ENCODE results near the gene DOCK7. TPM values are rescaled to one million over a fixed set of nuclear protein-coding genes. Genes with fewer than 3 reads are reported as not detected.
A peak's percentile ranks its signal among the peaks of the same experiment; 100 is the strongest.
"Not testable (repeated sequence)": the region's sequence is repeated elsewhere in the genome, so short reads cannot be mapped to it uniquely, and the experiment has no call there.

The DOCK7 gene, protein sequence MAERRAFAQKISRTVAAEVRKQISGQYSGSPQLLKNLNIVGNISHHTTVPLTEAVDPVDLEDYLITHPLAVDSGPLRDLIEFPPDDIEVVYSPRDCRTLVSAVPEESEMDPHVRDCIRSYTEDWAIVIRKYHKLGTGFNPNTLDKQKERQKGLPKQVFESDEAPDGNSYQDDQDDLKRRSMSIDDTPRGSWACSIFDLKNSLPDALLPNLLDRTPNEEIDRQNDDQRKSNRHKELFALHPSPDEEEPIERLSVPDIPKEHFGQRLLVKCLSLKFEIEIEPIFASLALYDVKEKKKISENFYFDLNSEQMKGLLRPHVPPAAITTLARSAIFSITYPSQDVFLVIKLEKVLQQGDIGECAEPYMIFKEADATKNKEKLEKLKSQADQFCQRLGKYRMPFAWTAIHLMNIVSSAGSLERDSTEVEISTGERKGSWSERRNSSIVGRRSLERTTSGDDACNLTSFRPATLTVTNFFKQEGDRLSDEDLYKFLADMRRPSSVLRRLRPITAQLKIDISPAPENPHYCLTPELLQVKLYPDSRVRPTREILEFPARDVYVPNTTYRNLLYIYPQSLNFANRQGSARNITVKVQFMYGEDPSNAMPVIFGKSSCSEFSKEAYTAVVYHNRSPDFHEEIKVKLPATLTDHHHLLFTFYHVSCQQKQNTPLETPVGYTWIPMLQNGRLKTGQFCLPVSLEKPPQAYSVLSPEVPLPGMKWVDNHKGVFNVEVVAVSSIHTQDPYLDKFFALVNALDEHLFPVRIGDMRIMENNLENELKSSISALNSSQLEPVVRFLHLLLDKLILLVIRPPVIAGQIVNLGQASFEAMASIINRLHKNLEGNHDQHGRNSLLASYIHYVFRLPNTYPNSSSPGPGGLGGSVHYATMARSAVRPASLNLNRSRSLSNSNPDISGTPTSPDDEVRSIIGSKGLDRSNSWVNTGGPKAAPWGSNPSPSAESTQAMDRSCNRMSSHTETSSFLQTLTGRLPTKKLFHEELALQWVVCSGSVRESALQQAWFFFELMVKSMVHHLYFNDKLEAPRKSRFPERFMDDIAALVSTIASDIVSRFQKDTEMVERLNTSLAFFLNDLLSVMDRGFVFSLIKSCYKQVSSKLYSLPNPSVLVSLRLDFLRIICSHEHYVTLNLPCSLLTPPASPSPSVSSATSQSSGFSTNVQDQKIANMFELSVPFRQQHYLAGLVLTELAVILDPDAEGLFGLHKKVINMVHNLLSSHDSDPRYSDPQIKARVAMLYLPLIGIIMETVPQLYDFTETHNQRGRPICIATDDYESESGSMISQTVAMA (N-terminal part only)
- total RNA-seq: 17.8 and 18.0 TPM in 2 replicates

- no peaks in the 10 kb centered on the region for H3K9me3 Mint-ChIP-seq
- peaks cover 3% of the 10 kb centered on the region for H3K27me3 Mint-ChIP-seq
- peaks cover 1% of the 10 kb centered on the region for H3K36me3 Mint-ChIP-seq (ENCODE audit: low read depth)
- peak; percentile 88 for DNase-seq
- H3K4me1 Mint-ChIP-seq: peaks cover 21% of the 10 kb centered on the region
- H3K4me3 Mint-ChIP-seq: peak within 1 kb of the TSS; percentile 91
- intact Hi-C loops (cut with micrococcal nuclease): loop anchor here (5.0 to 10.0 kb wide), 2 partner anchors 63 to 94 kb away; partner anchors contain the start of gene ATG4C
- peak within 1 kb of the TSS; percentile 85 for H3K27ac Mint-ChIP-seq
These were observed at the start of gene DOCK7 for GRCh38 chr1:62687903-62688686. Gene DOCK7 (minus strand): TSS chr1:62688386. CDS start chr1:62688264, 122 bp downstream.

DNA sequence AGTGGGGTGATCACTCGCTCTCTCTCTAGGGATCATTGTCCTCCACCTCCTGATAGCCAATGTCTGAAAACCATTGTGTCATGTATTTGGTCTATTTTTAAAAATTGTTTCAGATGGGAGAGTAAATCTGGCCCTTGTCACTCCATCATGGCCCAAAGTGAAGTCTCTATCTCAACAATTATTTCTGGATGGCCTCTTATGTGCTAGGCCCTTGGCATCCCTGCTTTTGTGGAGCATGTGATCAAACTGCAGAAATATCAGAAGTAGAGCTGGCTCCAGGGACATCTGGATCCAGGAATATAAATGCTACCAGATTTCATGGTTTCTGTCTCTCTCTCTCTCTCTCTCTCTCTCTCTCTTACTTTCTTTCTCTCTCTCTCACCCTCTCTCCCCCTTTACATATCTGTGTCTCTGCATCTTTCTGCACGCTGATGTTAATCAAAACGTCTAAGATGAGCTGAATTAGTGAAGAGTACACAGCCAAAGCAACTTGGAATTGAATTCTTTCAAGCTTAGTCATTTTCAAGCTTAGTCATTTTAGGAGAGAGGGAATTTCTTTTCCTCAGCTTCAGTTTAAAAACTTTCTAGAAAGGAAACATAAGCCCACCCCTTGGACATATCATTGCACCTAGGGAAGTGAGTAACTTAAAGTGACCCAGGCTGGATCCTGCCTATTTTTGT, 47.4 kb upstream of the DOCK7 start:
- H3K4me3 Mint-ChIP-seq: no peak overlapping the region
- DNase-seq: no peak
- no peak overlapping the region for H3K27ac Mint-ChIP-seq
- intact Hi-C loops (cut with micrococcal nuclease): no loop called here
- H3K27me3 Mint-ChIP-seq: peaks cover 11% of the 10 kb centered on the region
- no peaks in the 10 kb centered on the region for H3K36me3 Mint-ChIP-seq (ENCODE audit: low read depth)
- no peaks in the 10 kb centered on the region for H3K9me3 Mint-ChIP-seq
- peaks cover under 1% of the 10 kb centered on the region for H3K4me1 Mint-ChIP-seq

DNA sequence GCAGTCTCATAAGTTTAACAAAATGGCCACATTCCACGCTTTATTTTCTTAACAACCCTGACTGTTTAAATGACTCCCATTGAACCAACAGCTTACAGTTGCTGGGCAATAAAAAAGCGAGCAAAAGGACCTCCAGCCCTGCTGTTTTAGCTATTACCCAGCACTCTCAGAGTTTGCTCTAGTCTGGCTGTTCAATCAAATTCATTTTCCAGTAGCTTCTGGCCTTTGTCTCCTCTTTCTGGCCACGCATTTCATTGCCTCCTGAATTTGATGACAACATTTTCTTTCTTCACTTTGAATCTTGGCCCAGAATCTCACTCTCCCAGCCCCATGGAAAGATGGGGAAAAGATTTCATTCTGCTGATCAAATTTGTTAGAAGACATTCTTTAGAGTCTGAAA, 44.1 kb upstream of the DOCK7 start:
- H3K36me3 Mint-ChIP-seq (ENCODE audit: low read depth): no peaks in the 10 kb centered on the region
- H3K4me1 Mint-ChIP-seq: no peaks in the 10 kb centered on the region
- no peak overlapping the region for H3K27ac Mint-ChIP-seq
- H3K27me3 Mint-ChIP-seq: peaks cover 13% of the 10 kb centered on the region
- intact Hi-C loops (cut with micrococcal nuclease): no loop called here
- H3K4me3 Mint-ChIP-seq: no peak overlapping the region
- no peaks in the 10 kb centered on the region for H3K9me3 Mint-ChIP-seq
- no peak for DNase-seq

GRCh38 chr1:62728963-62729362, 40.8 kb upstream of the DOCK7 start:
- Mint-ChIP-seq H3K4me1 (peaks cover 6% of the 10 kb centered on the region), H3K36me3 (ENCODE audit: low read depth) (no peaks in the 10 kb centered on the region), H3K9me3 (no peaks in the 10 kb centered on the region), H3K27ac (no peak overlapping the region), H3K4me3 (no peak overlapping the region), H3K27me3 (peaks cover 12% of the 10 kb centered on the region)
- intact Hi-C loops (cut with micrococcal nuclease): no loop called here
- no peak for DNase-seq

DNA sequence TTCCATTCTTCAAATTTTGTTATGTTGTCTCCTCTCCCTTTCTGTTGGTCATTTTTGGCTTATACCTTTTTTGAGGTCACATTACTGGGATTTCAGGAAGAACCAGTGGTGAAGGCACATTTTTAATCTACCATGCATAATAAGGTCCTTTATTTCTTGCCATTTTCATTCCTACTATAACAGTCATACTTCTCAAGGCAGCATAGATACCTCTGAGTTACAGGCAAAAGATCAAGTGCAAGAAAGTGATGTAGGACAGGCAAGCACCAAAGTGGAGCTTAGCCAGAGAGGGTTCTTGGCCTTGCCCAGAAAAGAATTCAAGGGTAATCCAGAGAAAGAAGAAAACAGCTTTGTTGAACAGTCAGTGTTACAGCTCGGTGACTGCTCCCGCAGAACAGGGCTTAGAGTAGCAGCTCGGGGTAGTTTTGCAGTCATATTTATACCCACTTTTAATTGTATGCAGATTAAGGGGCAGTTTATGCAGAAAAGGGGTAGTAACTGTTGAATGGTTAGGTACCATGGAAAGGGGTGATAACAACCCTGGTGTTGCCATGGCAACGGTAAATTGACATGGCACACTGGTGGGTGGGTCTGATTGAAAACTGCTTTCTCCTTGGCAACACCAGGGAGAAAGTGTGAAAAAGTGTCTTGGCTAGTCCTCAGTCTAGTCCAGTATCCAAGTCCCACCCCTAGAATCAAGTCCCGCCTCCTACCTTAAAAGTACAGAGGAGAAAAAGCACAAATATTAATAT, 39.6 kb upstream of the DOCK7 start:
- Mint-ChIP-seq H3K27me3 (peaks cover 12% of the 10 kb centered on the region), H3K4me3 (no peak overlapping the region), H3K4me1 (peaks cover 6% of the 10 kb centered on the region), H3K36me3 (ENCODE audit: low read depth) (no peaks in the 10 kb centered on the region), H3K27ac (no peak overlapping the region), H3K9me3 (no peaks in the 10 kb centered on the region)
- intact Hi-C loops (cut with micrococcal nuclease): no loop called here
- no peak for DNase-seq

GRCh38 chr1:62726011-62726442, 37.8 kb upstream of the DOCK7 start:
- Mint-ChIP-seq H3K36me3 (ENCODE audit: low read depth) (no peaks in the 10 kb centered on the region), H3K4me1 (peaks cover 6% of the 10 kb centered on the region), H3K9me3 (no peaks in the 10 kb centered on the region), H3K27me3 (peaks cover 12% of the 10 kb centered on the region), H3K4me3 (no peak overlapping the region), H3K27ac (no peak overlapping the region)
- DNase-seq: no peak
- intact Hi-C loops (cut with micrococcal nuclease): no loop called here

DNA sequence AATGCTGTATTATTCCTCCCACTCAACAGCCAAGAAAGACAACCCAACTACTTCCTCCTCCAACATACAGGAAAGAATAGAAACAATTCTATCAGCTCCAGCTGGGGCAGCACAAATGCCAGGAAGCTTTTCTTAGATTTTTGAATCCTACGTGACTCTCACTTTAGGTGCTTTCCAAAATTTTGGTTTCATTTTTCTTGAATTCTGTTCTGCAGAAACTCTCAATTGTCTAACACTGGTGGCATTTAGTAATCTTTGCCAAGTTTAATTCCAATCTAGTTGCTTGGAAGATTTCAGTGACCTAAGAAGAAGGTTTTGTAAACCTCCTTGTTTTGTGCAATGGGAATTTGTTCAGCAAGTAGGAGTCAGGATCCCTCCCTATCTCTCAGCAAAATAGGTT, 37.1 kb upstream of the DOCK7 start:
- peaks cover 9% of the 10 kb centered on the region for H3K27me3 Mint-ChIP-seq
- no peaks in the 10 kb centered on the region for H3K36me3 Mint-ChIP-seq (ENCODE audit: low read depth)
- no peaks in the 10 kb centered on the region for H3K9me3 Mint-ChIP-seq
- intact Hi-C loops (cut with micrococcal nuclease): no loop called here
- H3K4me1 Mint-ChIP-seq: peaks cover 6% of the 10 kb centered on the region
- H3K27ac Mint-ChIP-seq: no peak overlapping the region
- no peak overlapping the region for H3K4me3 Mint-ChIP-seq
- DNase-seq: no peak

GRCh38 chr1:62724430-62724829, 36.2 kb upstream of the DOCK7 start:
- H3K4me1 Mint-ChIP-seq: peaks cover 6% of the 10 kb centered on the region
- intact Hi-C loops (cut with micrococcal nuclease): no loop called here
- H3K27me3 Mint-ChIP-seq: peaks cover 9% of the 10 kb centered on the region
- no peaks in the 10 kb centered on the region for H3K9me3 Mint-ChIP-seq
- no peak for DNase-seq
- H3K4me3 Mint-ChIP-seq: no peak overlapping the region
- no peaks in the 10 kb centered on the region for H3K36me3 Mint-ChIP-seq (ENCODE audit: low read depth)
- H3K27ac Mint-ChIP-seq: no peak overlapping the region

- Mint-ChIP-seq H3K27me3 (peaks cover 8% of the 10 kb centered on the region), H3K27ac (no peak overlapping the region), H3K4me3 (no peak overlapping the region), H3K9me3 (no peaks in the 10 kb centered on the region), H3K4me1 (peaks cover 6% of the 10 kb centered on the region), H3K36me3 (ENCODE audit: low read depth) (no peaks in the 10 kb centered on the region)
- intact Hi-C loops (cut with micrococcal nuclease): no loop called here
- no peak for DNase-seq
These were observed 35.7 kb upstream of the DOCK7 start for GRCh38 chr1:62723883-62724282.

- peaks cover 6% of the 10 kb centered on the region for H3K4me1 Mint-ChIP-seq
- H3K36me3 Mint-ChIP-seq (ENCODE audit: low read depth): no peaks in the 10 kb centered on the region
- H3K27me3 Mint-ChIP-seq: peaks cover 6% of the 10 kb centered on the region
- H3K27ac Mint-ChIP-seq: no peak overlapping the region
- intact Hi-C loops (cut with micrococcal nuclease): no loop called here
- DNase-seq: no peak
- no peak overlapping the region for H3K4me3 Mint-ChIP-seq
- H3K9me3 Mint-ChIP-seq: no peaks in the 10 kb centered on the region
These were observed 34.6 kb upstream of the DOCK7 start for GRCh38 chr1:62722796-62723195.

DNA sequence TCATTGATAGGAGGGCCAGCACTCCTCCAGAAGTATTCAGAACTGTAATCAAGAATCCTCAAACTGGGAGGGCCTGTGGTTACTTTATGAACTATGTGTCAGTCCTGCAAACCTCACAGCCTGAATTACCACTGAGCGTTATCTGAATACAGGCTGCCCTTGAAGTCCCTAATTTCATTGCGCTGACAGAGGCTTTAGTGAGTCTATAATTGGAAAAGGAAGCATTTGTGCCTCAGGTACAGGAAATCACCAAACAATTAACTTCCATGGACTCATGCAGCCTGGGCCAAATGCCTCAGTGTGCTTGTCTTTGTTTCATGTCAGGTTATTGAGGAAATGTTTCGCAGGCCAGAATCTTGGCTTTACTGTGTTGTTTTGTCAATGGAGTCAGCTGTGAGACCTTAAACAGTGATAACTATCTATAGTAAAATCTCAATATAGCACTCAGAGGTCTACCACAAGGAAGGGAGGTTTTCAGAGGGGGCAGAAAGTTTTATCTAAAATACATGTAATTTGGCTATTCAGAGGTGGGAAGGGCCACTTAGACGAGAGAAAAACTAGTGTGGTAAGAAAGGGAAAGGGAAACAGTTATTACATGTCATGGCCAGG, 32.9 kb upstream of the DOCK7 start:
- no peak for DNase-seq
- no peaks in the 10 kb centered on the region for H3K36me3 Mint-ChIP-seq (ENCODE audit: low read depth)
- peaks cover 3% of the 10 kb centered on the region for H3K27me3 Mint-ChIP-seq
- no peak overlapping the region for H3K4me3 Mint-ChIP-seq
- peaks cover 6% of the 10 kb centered on the region for H3K4me1 Mint-ChIP-seq
- intact Hi-C loops (cut with micrococcal nuclease): no loop called here
- no peak overlapping the region for H3K27ac Mint-ChIP-seq
- no peaks in the 10 kb centered on the region for H3K9me3 Mint-ChIP-seq

DNA sequence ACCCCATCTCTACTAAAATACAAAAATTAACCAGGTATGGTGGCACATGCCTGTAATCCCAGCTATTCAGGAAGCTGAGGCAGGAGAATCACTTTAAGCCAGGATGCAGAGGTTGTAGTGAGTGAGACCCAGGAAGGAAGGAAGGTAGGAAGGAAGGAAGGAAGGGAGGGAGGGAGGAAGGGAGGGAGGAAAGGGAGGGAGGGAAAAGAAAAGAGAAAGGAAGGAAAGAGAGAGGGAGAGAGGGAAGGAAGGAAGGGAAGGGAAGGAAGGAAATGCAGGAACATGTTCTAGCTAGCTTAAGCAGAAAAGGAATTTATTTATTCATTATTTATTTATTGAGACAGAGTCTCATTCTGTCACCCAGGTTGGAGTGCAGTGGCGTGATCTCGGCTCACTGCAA, 30.2 kb upstream of the DOCK7 start:
- H3K4me1 Mint-ChIP-seq; DNase-seq; H3K4me3 Mint-ChIP-seq; H3K27ac Mint-ChIP-seq; H3K9me3 Mint-ChIP-seq; H3K36me3 Mint-ChIP-seq (ENCODE audit: low read depth); H3K27me3 Mint-ChIP-seq; intact Hi-C loops (cut with micrococcal nuclease): not testable (repeated sequence)
